ENCODE data around the gene GGT5.
"Not testable (repeated sequence)": the region's sequence is repeated elsewhere in the genome, so short reads cannot be mapped to it uniquely, and the experiment has no call there.

Gene GGT5

DNA sequence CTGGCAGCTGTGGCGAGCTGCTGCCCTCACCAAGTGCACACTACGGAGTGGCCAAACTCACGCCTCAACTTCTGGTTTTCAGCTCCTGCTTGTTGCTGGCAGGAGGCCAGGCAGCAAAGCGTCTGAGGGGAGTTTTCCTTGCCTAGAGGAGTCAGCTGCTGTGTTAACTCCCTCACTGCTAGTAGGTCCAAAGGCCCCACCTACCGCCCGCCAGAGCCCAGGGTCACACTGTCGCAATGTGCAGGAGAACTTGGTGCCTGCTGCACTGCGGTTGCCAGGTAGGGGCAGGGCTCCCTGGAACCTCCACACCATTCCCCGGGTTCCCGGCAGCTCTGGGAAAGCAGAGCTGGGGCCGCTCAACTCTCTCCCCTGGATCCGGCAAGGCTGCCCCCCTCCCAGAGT is at the start of gene GGT5:
Gene GGT5 (minus strand): TSS at position 53 of the 402 bp plus-strand sequence. CDS start 357 bp downstream, outside the sequence.
- TF ChIP-seq, protein P1, sequence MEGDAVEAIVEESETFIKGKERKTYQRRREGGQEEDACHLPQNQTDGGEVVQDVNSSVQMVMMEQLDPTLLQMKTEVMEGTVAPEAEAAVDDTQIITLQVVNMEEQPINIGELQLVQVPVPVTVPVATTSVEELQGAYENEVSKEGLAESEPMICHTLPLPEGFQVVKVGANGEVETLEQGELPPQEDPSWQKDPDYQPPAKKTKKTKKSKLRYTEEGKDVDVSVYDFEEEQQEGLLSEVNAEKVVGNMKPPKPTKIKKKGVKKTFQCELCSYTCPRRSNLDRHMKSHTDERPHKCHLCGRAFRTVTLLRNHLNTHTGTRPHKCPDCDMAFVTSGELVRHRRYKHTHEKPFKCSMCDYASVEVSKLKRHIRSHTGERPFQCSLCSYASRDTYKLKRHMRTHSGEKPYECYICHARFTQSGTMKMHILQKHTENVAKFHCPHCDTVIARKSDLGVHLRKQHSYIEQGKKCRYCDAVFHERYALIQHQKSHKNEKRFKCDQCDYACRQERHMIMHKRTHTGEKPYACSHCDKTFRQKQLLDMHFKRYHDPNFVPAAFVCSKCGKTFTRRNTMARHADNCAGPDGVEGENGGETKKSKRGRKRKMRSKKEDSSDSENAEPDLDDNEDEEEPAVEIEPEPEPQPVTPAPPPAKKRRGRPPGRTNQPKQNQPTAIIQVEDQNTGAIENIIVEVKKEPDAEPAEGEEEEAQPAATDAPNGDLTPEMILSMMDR (IDR thresholded peaks at IDR 0.05), result not testable (repeated sequence)

DNA sequence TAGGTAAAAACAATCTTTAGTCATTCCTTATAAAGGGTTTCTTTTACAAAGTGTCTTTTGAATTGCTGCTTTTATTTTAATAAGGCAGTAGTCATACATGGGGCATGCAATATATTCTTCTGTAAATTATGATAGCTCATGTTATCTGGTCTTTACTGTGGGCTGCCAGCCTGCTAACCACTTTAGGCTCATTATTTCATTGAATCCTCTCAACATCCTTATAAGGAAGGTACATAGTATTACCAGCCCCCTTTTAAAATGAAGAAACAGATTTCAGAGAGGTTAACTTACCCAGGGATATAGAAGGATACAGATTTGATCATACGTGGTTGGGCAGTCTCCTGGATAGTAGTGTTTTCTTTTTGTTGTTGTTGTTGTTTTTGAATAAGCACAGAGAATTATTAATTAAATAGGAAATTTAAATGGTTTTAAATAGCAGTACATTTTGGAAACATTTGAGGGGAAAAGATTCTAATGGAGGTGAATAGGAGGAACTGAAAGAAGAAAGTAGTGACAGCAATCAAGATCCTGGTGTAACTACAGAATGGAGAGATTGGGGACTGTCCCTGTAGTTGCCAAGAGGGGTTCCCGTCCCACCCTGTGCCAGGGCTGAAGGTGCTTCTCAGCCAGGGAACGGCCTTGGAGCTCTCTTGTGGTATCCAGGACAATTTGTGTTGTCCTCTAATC is 46.8 kb upstream of the GGT5 start:
- TF ChIP-seq, protein P1 (IDR thresholded peaks at IDR 0.05), result no peak

- TF ChIP-seq, protein P1 (IDR thresholded peaks at IDR 0.05), result no peak
Measured at GRCh38 chr22:24290459-24290858, 45.6 kb upstream of the GGT5 start.

GRCh38 chr22:24289741-24290163 is 44.9 kb upstream of the GGT5 start:
- TF ChIP-seq, protein P1 (IDR thresholded peaks at IDR 0.05), result no peak

- TF ChIP-seq, protein P1 (IDR thresholded peaks at IDR 0.05), result no peak
Measured at GRCh38 chr22:24289114-24289513, 44.2 kb upstream of the GGT5 start.

DNA sequence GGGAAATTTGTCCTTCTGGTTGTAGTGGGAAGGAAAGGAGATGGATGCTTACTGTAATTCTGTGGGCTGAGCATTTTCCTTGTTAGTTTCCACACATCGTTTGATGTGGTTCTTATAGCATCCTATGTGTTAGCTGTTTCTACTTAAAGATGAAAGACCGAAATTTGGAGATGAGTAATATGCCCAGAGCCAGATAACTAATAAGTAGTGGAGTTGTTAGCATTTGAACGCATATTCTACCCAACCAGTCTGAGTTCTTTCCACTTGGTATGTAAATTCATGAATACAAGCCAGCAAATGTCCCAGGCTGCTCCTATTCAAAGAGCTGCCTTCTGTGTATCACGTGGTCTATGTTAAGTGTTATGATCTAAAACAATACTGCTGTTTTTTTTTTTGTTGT is 40.4 kb upstream of the GGT5 start:
- TF ChIP-seq, protein P1 (IDR thresholded peaks at IDR 0.05), result no peak

DNA sequence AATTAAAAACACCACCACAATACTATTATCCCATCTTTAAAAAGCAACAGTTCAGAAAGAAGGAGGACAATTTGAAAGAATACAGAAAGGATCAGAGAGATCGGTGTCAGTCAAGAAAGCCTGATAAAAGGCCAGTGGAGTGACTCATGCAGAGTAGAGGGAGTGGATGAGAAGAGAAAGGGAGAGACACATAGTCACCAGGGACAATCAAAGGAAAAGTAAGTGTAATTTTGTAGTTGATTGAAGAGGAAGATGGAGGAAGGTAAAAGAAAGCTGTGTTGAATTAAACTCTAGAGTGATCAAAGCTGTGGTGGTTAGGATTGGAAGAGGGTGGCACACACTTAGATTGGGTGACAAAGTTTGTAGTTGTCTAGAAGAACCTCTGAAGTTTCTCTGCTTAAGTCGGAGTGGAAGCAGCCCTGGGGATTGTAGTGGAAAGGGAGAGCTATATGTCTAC is 39.9 kb upstream of the GGT5 start:
- TF ChIP-seq, protein P1 (IDR thresholded peaks at IDR 0.05), result no peak
